HEK293 (cell line): Measurements from ENCODE around the gene ADSS1.

Source experiments
- EGR2 ChIP-seq: fragments of 450-650 bp; formaldehyde crosslinking; IDR thresholded peaks from 2 replicates; pipeline ENCODE4 v1.5.1; 2016; ENCODE audit warnings: low read depth, missing biosample characterization, missing genetic modification characterization
- HIC1 ChIP-seq: fragments of 450-650 bp; formaldehyde crosslinking; IDR thresholded peaks from 2 replicates; pipeline ENCODE4 v1.5.1; 2016; ENCODE audit warnings: missing biosample characterization, missing genetic modification characterization
- IKZF3 ChIP-seq: fragments of 450-650 bp; IDR thresholded peaks from 2 replicates; pipeline ENCODE4 v1.5.0; 2018; ENCODE audit warnings: missing biosample characterization, mild to moderate bottlenecking, missing genetic modification characterization, moderate library complexity
- KLF1 ChIP-seq: fragments of 450-650 bp; formaldehyde crosslinking; IDR thresholded peaks from 2 replicates; pipeline ENCODE4 v1.5.1; 2016; ENCODE audit warnings: missing biosample characterization, missing genetic modification characterization
- KLF17 ChIP-seq: fragments of 450-650 bp; formaldehyde crosslinking; IDR thresholded peaks from 2 replicates; pipeline ENCODE4 v1.5.1; 2016; ENCODE audit warnings: missing biosample characterization, missing genetic modification characterization
- KLF8 ChIP-seq: fragments of 450-650 bp; formaldehyde crosslinking; IDR thresholded peaks from 2 replicates; pipeline ENCODE4 v1.5.1; 2016; ENCODE audit warnings: missing biosample characterization, missing genetic modification characterization
- MZF1 ChIP-seq: fragments of 450-650 bp; formaldehyde crosslinking; IDR thresholded peaks from 2 replicates; pipeline ENCODE4 v1.5.1; 2017; ENCODE audit warnings: missing biosample characterization, missing genetic modification characterization, borderline replicate concordance
- PATZ1 ChIP-seq: fragments of 450-650 bp; formaldehyde crosslinking; IDR thresholded peaks from 2 replicates; pipeline ENCODE4 v1.5.1; 2016; ENCODE audit warnings: missing biosample characterization, missing genetic modification characterization
- PRDM10 ChIP-seq: fragments of 450-650 bp; formaldehyde crosslinking; IDR thresholded peaks from 2 replicates; pipeline ENCODE4 v1.5.1; 2016; ENCODE audit warnings: missing biosample characterization, missing genetic modification characterization
- REST ChIP-seq: fragments of 450-650 bp; formaldehyde crosslinking; IDR thresholded peaks from 2 replicates; pipeline ENCODE4 v1.5.1; 2016; ENCODE audit warnings: missing biosample characterization, missing genetic modification characterization
- SP2 ChIP-seq: fragments of 450-650 bp; formaldehyde crosslinking; IDR thresholded peaks from 2 replicates; pipeline ENCODE4 v1.5.1; 2016; ENCODE audit warnings: missing biosample characterization, missing genetic modification characterization
- SP3 ChIP-seq: fragments of 450-650 bp; formaldehyde crosslinking; IDR thresholded peaks from 2 replicates; pipeline ENCODE4 v1.5.1; 2016; ENCODE audit warnings: missing biosample characterization, missing genetic modification characterization
- ZBTB17 ChIP-seq: fragments of 450-650 bp; formaldehyde crosslinking; IDR thresholded peaks from 2 replicates; pipeline ENCODE4 v1.5.1; 2016; ENCODE audit warnings: missing biosample characterization, missing genetic modification characterization
- ZBTB8A ChIP-seq: fragments of 450-650 bp; formaldehyde crosslinking; IDR thresholded peaks from 2 replicates; pipeline ENCODE4 v1.5.1; 2016; ENCODE audit warnings: missing biosample characterization, missing genetic modification characterization
- ZEB2 ChIP-seq: fragments of 450-650 bp; formaldehyde crosslinking; IDR thresholded peaks from 2 replicates; pipeline ENCODE4 v1.5.1; 2016; ENCODE audit warnings: missing biosample characterization, missing genetic modification characterization
- ZFHX2 ChIP-seq: fragments of 450-650 bp; formaldehyde crosslinking; conservative IDR thresholded peaks from 2 replicates; pipeline ENCODE4 v1.5.1; 2016; ENCODE audit warnings: missing biosample characterization, missing genetic modification characterization
- ZFP41 ChIP-seq: fragments of 450-650 bp; formaldehyde crosslinking; IDR thresholded peaks from 2 replicates; pipeline ENCODE4 v1.5.1; 2016; ENCODE audit warnings: missing biosample characterization, missing genetic modification characterization, borderline replicate concordance
- ZNF10 ChIP-seq: fragments of 450-650 bp; formaldehyde crosslinking; IDR thresholded peaks from 2 replicates; pipeline ENCODE4 v1.5.1; 2017; ENCODE audit warnings: missing biosample characterization, missing genetic modification characterization
- ZNF114 ChIP-seq: fragments of 450-650 bp; formaldehyde crosslinking; IDR thresholded peaks from 2 replicates; pipeline ENCODE4 v1.5.0; 2017; ENCODE audit warnings: missing biosample characterization, missing genetic modification characterization
- ZNF146 ChIP-seq: fragments of 450-650 bp; formaldehyde crosslinking; IDR thresholded peaks from 2 replicates; pipeline ENCODE4 v1.5.1; 2016; ENCODE audit warnings: missing biosample characterization, missing genetic modification characterization
- ZNF157 ChIP-seq: fragments of 450-650 bp; formaldehyde crosslinking; IDR thresholded peaks from 2 replicates; pipeline ENCODE4 v1.5.1; 2016; ENCODE audit warnings: missing biosample characterization, missing genetic modification characterization
- ZNF214 ChIP-seq: fragments of 450-650 bp; formaldehyde crosslinking; IDR thresholded peaks from 2 replicates; pipeline ENCODE4 v1.5.1; 2017; ENCODE audit warnings: missing biosample characterization, mild to moderate bottlenecking, missing genetic modification characterization, borderline replicate concordance
- ZNF335 ChIP-seq: fragments of 450-650 bp; formaldehyde crosslinking; conservative IDR thresholded peaks from 2 replicates; pipeline ENCODE4 v1.5.1; 2016; ENCODE audit warnings: missing biosample characterization, missing genetic modification characterization
- ZNF37A ChIP-seq: fragments of 450-650 bp; IDR thresholded peaks from 2 replicates; pipeline ENCODE4 v1.5.1; 2018; ENCODE audit warnings: missing biosample characterization, missing genetic modification characterization
- ZNF391 ChIP-seq: fragments of 450-650 bp; formaldehyde crosslinking; IDR thresholded peaks from 2 replicates; pipeline ENCODE4 v1.5.1; 2016; ENCODE audit warnings: low read depth, missing biosample characterization, missing genetic modification characterization, borderline replicate concordance
- ZNF423 ChIP-seq: fragments of 450-650 bp; formaldehyde crosslinking; IDR thresholded peaks from 2 replicates; pipeline ENCODE4 v1.5.1; 2016; ENCODE audit warnings: missing biosample characterization, missing genetic modification characterization
- ZNF548 ChIP-seq: fragments of 450-650 bp; formaldehyde crosslinking; IDR thresholded peaks from 2 replicates; pipeline ENCODE4 v1.5.1; 2016; ENCODE audit warnings: missing biosample characterization, missing genetic modification characterization
- ZNF600 ChIP-seq: fragments of 450-650 bp; formaldehyde crosslinking; IDR thresholded peaks from 2 replicates; pipeline ENCODE4 v1.5.1; 2016; ENCODE audit warnings: missing biosample characterization, missing genetic modification characterization
- ZNF621 ChIP-seq: fragments of 450-650 bp; formaldehyde crosslinking; IDR thresholded peaks from 2 replicates; pipeline ENCODE4 v1.5.1; 2017; ENCODE audit warnings: missing biosample characterization, missing genetic modification characterization
- ZNF629 ChIP-seq: fragments of 450-650 bp; formaldehyde crosslinking; IDR thresholded peaks from 2 replicates; pipeline ENCODE4 v1.5.1; 2017; ENCODE audit warnings: missing biosample characterization, missing genetic modification characterization

ADSS1 gene

GRCh38 chr14:104794099-104794498, 70.1 kb downstream of the ADSS1 start (continued):
- TF ChIP-seq EGR2 (tag by site-specific recombination) (peak; percentile 42; the same call in 1 of the 2 replicates), PRDM10 (tag by site-specific recombination) (no peak), REST (tag by site-specific recombination) (peak; percentile 73), HIC1 (no peak), MZF1 (tag by site-specific recombination) (no peak), ZNF157 (tag by site-specific recombination) (no peak), SP2 (peak; percentile 32), ZBTB17 (tag by site-specific recombination) (peak; percentile 37; the same call in 1 of the 2 replicates), ZNF600 (peak; percentile 52; the same call in 1 of the 2 replicates), ZNF621 (no peak), IKZF3 (tag by site-specific recombination) (no peak), ZFP41 (tag by site-specific recombination) (no peak), ZNF146 (no peak), ZNF423 (tag by site-specific recombination) (no peak), SP3 (peak; percentile 54), PATZ1 (tag by site-specific recombination) (peak; percentile 95), ZNF214 (tag by site-specific recombination) (no peak), ZEB2 (peak; percentile 17; the same call in 1 of the 2 replicates), ZNF335 (peak; percentile 54), ZNF629 (tag by site-specific recombination) (peak; percentile 67), ZFHX2 (tag by site-specific recombination) (peak; percentile 81), ZNF548 (no peak), ZBTB8A (tag by site-specific recombination) (peak; percentile 68), ZNF10 (tag by site-specific recombination) (no peak), KLF17 (tag by site-specific recombination) (peak; percentile 26; the same call in 1 of the 2 replicates), ZNF114 (no peak), ZNF37A (tag by site-specific recombination) (no peak), ZNF391 (tag by site-specific recombination) (no peak), KLF8 (tag by site-specific recombination) (peak; percentile 22; the same call in 1 of the 2 replicates), KLF1 (tag by site-specific recombination) (peak; percentile 48; the same call in 1 of the 2 replicates)
